ENCODE measurements around the gene TBC1D9.

Gene TBC1D9

DNA sequence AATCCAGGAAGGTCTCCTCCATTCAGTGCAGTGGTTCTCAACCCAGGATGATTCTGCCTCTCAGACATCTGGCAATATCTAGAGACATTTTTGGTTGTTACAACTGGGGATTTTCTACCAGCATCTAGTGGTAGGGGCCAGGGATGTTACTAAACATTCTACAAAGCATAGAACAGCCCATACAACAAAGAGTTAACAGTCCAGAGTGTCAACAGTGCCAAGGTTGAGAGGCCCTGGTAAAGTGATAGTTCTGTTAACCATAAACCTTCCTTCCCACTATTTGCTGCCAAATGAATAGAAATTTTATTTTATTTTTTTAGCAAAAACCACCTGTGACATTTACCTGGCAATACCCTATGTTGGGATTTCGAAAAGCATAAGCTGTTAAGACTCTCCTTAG is 94.6 kb downstream of the TBC1D9 start:
- no peak overlapping the region for H3K4me2 ChIP-seq (ENCODE audit: low read length)
- H2AFZ ChIP-seq (ENCODE audit: low read depth, low read length), result no peak overlapping the region
- no peaks in the 10 kb centered on the region for H4K20me1 ChIP-seq (ENCODE audit: insufficient read depth, low read length)
- H3K27me3 ChIP-seq (ENCODE audit: low read depth, low read length), result no peaks in the 10 kb centered on the region
- H3K79me2 ChIP-seq (ENCODE audit: low read length), result no peaks in the 10 kb centered on the region
- no peak overlapping the region for H3K9ac ChIP-seq (ENCODE audit: low read length)
- no peaks in the 10 kb centered on the region for H3K9me3 ChIP-seq (ENCODE audit: insufficient read depth, low read length)
- no peaks in the 10 kb centered on the region for H3K36me3 ChIP-seq (replicated peaks; ENCODE audit: low read depth, low read length)
- H3K27ac ChIP-seq (ENCODE audit: low read length), result no peak overlapping the region
- no peaks in the 10 kb centered on the region; the same call in 1 of the 2 replicates for H3K4me1 ChIP-seq (ENCODE audit: low read length)
- TF ChIP-seq EZH2phosphoT487 (IDR thresholded peaks at IDR 0.05; ENCODE audit: low read depth), result no peak
- TF ChIP-seq, protein P1, sequence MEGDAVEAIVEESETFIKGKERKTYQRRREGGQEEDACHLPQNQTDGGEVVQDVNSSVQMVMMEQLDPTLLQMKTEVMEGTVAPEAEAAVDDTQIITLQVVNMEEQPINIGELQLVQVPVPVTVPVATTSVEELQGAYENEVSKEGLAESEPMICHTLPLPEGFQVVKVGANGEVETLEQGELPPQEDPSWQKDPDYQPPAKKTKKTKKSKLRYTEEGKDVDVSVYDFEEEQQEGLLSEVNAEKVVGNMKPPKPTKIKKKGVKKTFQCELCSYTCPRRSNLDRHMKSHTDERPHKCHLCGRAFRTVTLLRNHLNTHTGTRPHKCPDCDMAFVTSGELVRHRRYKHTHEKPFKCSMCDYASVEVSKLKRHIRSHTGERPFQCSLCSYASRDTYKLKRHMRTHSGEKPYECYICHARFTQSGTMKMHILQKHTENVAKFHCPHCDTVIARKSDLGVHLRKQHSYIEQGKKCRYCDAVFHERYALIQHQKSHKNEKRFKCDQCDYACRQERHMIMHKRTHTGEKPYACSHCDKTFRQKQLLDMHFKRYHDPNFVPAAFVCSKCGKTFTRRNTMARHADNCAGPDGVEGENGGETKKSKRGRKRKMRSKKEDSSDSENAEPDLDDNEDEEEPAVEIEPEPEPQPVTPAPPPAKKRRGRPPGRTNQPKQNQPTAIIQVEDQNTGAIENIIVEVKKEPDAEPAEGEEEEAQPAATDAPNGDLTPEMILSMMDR (IDR thresholded peaks at IDR 0.05; ENCODE audit: low read depth, low read length), result no peak
- no peak overlapping the region for H3K4me3 ChIP-seq (ENCODE audit: low read length)

DNA sequence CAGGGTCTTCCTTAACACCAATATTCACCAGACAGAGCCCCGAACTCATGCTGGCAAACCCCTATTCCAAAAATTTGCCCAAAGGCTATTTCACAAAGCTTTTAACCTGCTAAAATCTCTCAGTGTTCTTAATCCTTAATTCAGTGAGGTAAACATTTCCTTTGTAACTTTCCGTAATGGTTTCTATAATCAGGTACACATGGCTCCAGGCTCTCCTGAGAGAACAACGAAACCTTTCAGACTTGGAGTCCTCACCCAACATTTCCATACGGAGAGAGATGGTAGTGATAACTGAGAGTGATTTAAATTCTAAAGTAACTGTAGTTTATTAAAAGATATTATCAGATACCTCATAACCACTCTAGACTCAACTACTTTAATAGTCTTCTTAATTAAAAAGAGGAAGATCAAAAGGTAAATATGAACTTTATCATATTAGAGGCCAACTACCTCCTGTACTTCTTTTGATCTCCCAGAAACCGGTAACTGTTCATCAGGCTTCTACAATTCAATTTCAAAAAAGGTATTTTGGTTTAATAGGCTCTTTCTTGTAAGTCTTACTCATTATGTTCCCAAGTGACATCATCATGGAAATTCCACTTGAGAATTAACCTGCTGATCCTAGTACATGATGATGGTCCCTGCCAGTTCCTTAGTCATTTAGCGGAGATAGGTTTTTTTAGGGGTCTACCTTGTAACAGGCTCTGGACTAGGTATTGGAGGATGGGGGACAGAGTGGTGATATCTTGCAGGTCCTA is 96.1 kb downstream of the TBC1D9 start:
- Histone ChIP-seq H3K27ac (ENCODE audit: low read length) (no peak overlapping the region), H3K9ac (ENCODE audit: low read length) (no peak overlapping the region), H3K4me2 (ENCODE audit: low read length) (no peak overlapping the region), H3K4me1 (ENCODE audit: low read length) (no peaks in the 10 kb centered on the region; the same call in 1 of the 2 replicates), H3K27me3 (ENCODE audit: low read depth, low read length) (no peaks in the 10 kb centered on the region), H3K9me3 (ENCODE audit: insufficient read depth, low read length) (no peaks in the 10 kb centered on the region), H3K79me2 (ENCODE audit: low read length) (no peaks in the 10 kb centered on the region), H4K20me1 (ENCODE audit: insufficient read depth, low read length) (no peaks in the 10 kb centered on the region), H3K36me3 (replicated peaks; ENCODE audit: low read depth, low read length) (no peaks in the 10 kb centered on the region), H2AFZ (ENCODE audit: low read depth, low read length) (no peak overlapping the region), H3K4me3 (ENCODE audit: low read length) (no peak overlapping the region)
- TF ChIP-seq, protein P1 (IDR thresholded peaks at IDR 0.05; ENCODE audit: low read depth, low read length), result no peak
- TF ChIP-seq EZH2phosphoT487 (IDR thresholded peaks at IDR 0.05; ENCODE audit: low read depth), result no peak

DNA sequence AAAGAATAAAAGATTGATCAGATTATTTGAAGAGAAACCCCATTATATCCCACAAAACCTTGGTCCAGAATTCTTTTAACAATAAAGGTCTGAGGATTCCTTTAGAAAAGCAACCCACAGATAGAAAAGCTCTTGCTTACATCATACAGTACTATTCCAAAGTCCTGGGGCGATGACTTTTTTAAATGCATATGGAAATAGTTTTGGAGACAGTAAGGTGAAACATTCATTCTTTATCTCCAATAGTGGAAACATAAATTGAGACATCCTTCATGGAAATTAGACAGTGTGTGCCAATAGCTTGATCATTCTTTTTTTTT is 101.7 kb downstream of the TBC1D9 start:
- Histone ChIP-seq H3K36me3 (replicated peaks; ENCODE audit: low read depth, low read length) (no peaks in the 10 kb centered on the region), H3K27me3 (ENCODE audit: low read depth, low read length) (no peaks in the 10 kb centered on the region), H3K4me2 (ENCODE audit: low read length) (no peak overlapping the region), H4K20me1 (ENCODE audit: insufficient read depth, low read length) (no peaks in the 10 kb centered on the region), H2AFZ (ENCODE audit: low read depth, low read length) (no peak overlapping the region), H3K4me3 (ENCODE audit: low read length) (no peak overlapping the region), H3K4me1 (ENCODE audit: low read length) (no peaks in the 10 kb centered on the region), H3K79me2 (ENCODE audit: low read length) (no peaks in the 10 kb centered on the region), H3K9ac (ENCODE audit: low read length) (no peak overlapping the region), H3K27ac (ENCODE audit: low read length) (no peak overlapping the region), H3K9me3 (ENCODE audit: insufficient read depth, low read length) (no peaks in the 10 kb centered on the region)
- TF ChIP-seq EZH2phosphoT487 (IDR thresholded peaks at IDR 0.05; ENCODE audit: low read depth), result no peak
- TF ChIP-seq, protein P1 (IDR thresholded peaks at IDR 0.05; ENCODE audit: low read depth, low read length), result no peak

DNA sequence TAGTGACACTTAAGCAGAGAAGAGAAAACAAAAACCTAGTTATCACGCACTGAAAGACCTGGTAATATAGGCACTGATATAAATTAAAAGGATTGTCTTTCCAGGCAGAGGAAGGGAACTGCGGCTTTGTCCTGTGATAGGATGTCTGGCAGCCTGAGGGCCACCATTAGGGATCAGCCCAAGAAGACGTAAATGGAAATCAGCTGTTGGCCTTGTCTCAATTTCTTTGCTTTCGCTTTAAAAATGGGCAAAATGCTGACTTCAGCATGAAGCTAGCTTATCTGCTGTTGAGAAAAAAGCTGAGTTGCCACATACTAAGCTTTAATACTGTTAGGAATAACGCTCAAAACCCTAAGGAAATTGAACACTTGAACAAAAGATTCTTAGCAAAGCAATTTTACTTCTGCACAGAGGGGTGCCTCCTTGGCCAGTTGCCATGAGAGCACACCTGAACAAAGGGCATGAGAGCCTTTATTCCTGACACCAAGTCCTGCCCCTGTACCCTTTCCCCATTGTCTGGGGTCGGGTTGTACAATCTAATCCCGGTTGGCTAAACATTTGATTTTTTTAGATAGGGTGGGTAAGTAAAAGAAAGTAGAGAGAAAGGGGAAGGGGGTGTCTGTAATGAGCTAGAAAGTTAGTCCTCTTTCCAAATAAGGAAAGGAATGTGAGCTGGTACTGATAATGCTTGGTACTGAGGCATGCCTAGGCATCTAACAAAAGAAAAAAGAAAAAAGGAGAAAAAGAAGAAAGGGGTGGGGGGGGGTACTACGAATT is 102.3 kb downstream of the TBC1D9 start:
- no peak overlapping the region for H3K4me2 ChIP-seq (ENCODE audit: low read length)

More for the DNA sequence above, 102.3 kb downstream of the TBC1D9 start:
- Histone ChIP-seq H3K9ac (ENCODE audit: low read length) (no peak overlapping the region), H3K36me3 (replicated peaks; ENCODE audit: low read depth, low read length) (no peaks in the 10 kb centered on the region), H3K9me3 (ENCODE audit: insufficient read depth, low read length) (no peaks in the 10 kb centered on the region), H3K27ac (ENCODE audit: low read length) (no peak overlapping the region), H3K4me1 (ENCODE audit: low read length) (no peaks in the 10 kb centered on the region), H3K4me3 (ENCODE audit: low read length) (no peak overlapping the region), H2AFZ (ENCODE audit: low read depth, low read length) (no peak overlapping the region), H4K20me1 (ENCODE audit: insufficient read depth, low read length) (no peaks in the 10 kb centered on the region), H3K79me2 (ENCODE audit: low read length) (no peaks in the 10 kb centered on the region), H3K27me3 (ENCODE audit: low read depth, low read length) (no peaks in the 10 kb centered on the region)
- TF ChIP-seq EZH2phosphoT487 (IDR thresholded peaks at IDR 0.05; ENCODE audit: low read depth), result no peak
- TF ChIP-seq, protein P1 (IDR thresholded peaks at IDR 0.05; ENCODE audit: low read depth, low read length), result no peak

Measured in OCI-LY3 (cell line).